HepG2 (cell line): ENCODE measurements around the gene EBF3.

Experiments
- AGO1 ChIP-seq: fragments of 200-400 bp; formaldehyde crosslinking; IDR thresholded peaks from 2 replicates; pipeline ENCODE4 v1.6.1; 2017; ENCODE audit warnings: mild to moderate bottlenecking, low read depth, low read length, moderate library complexity; ENCODE audit not compliant: poor library complexity, severe bottlenecking
- CBX2 ChIP-seq, 2 experiments: fragments of 200-600 bp in 1 of 2; sonication (generic); formaldehyde crosslinking in 1 of 2; IDR thresholded peaks; 2 replicates each; pipeline versions ENCODE4 v1.7.0 to v1.8.1; 2018 to 2022; ENCODE audit warnings: low read depth in 2 of 2, low read length in 1 of 2, mild to moderate bottlenecking in 1 of 2, missing genetic modification reagents in 1 of 2
- CCAR2 ChIP-seq: fragments of 200-400 bp; formaldehyde crosslinking; optimal IDR thresholded peaks from 2 replicates; pipeline ENCODE3; 2018; ENCODE audit warnings: low read depth, mild to moderate bottlenecking, low read length, moderate library complexity
- CTCF ChIP-seq: sonication (generic); formaldehyde crosslinking; IDR thresholded peaks from 2 replicates; pipeline ENCODE4 v1.5.0; 2020; ENCODE audit warnings: mild to moderate bottlenecking, missing genetic modification reagents, moderate library complexity
- GPN1 ChIP-seq: sonication (generic); formaldehyde crosslinking; IDR thresholded peaks from 2 replicates; pipeline ENCODE4 v1.5.1; 2020; ENCODE audit warnings: missing genetic modification reagents, borderline replicate concordance
- HMG20B ChIP-seq: conservative IDR thresholded peaks from 2 replicates; pipeline ENCODE4 v1.6.1; 2016; ENCODE audit warnings: missing genetic modification reagents, missing compliant biosample characterization
- NCOA5 ChIP-seq: sonication (generic); formaldehyde crosslinking; IDR thresholded peaks from 2 replicates; pipeline ENCODE4 v1.4.0; 2020; ENCODE audit warnings: missing genetic modification reagents
- POLR2AphosphoS5 ChIP-seq: IDR thresholded peaks from 2 replicates; pipeline ENCODE4 v1.6.1; 2012; ENCODE audit warnings: low read depth, low read length
- THAP11 ChIP-seq: IDR thresholded peaks from 2 replicates; pipeline ENCODE4 v1.6.1; 2016; ENCODE audit warnings: missing biosample characterization, missing genetic modification reagents
- ZNF354B ChIP-seq: sonication (generic); formaldehyde crosslinking; IDR thresholded peaks from 2 replicates; pipeline ENCODE4 v1.8.0; 2022; ENCODE audit warnings: mild to moderate bottlenecking, missing genetic modification reagents
- ZNF567 ChIP-seq: sonication (generic); formaldehyde crosslinking; IDR thresholded peaks from 2 replicates; pipeline ENCODE4 v1.8.1; 2023; ENCODE audit warnings: mild to moderate bottlenecking, missing genetic modification reagents, borderline replicate concordance
- ZNF704 ChIP-seq: sonication (generic); formaldehyde crosslinking; IDR thresholded peaks from 2 replicates; pipeline ENCODE4 v1.8.1; 2023; ENCODE audit warnings: mild to moderate bottlenecking, inconsistent platforms, moderate library complexity, missing genetic modification reagents, borderline replicate concordance

DNA sequence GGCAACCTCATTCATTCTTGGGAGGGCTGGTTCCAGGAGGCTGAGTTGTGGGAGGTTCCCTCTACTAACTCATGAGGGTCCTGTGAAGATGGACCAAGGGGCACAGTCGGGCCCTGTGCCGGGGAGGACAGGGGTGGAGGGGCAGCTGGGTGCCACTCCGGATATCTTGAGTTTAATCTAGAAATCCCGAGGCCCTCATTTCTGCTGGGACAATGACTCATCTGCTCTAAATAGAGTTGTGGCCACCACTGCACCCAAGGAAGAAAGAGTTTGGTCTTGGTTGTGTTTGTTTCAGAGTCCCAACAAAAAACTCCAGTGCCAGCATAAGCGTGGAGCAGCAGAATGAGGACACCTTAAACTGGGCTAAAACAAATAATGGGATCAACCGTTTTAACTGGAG is 82.4 kb downstream of the EBF3 start:
- TF ChIP-seq POLR2AphosphoS5 (no peak), GPN1 (CRISPR knock-in tag) (no peak), HMG20B (CRISPR knock-in tag) (no peak), THAP11 (CRISPR knock-in tag) (no peak), CCAR2 (no peak), ZNF567 (CRISPR knock-in tag) (no peak), CTCF (CRISPR knock-in tag) (no peak), AGO1 (no peak), ZNF704 (no peak), ZNF354B (no peak), CBX2 (IDR thresholded peaks at IDR 0.05; ENCODE audit: low read depth, low read length) (no peak), CBX2 (CRISPR knock-in tag; IDR thresholded peaks at IDR 0.05; ENCODE audit: low read depth) (no peak), NCOA5 (CRISPR knock-in tag) (no peak)
